GM19099 (cell line): ENCODE data around the gene TBX3.

Experiments
- POLR2A ChIP-seq: IDR thresholded peaks from 3 replicates; pipeline ENCODE4 v1.6.1; 2011; ENCODE audit warnings: low read depth; ENCODE audit not compliant: insufficient read length; ENCODE audit errors: extremely low read depth

TBX3 gene

DNA sequence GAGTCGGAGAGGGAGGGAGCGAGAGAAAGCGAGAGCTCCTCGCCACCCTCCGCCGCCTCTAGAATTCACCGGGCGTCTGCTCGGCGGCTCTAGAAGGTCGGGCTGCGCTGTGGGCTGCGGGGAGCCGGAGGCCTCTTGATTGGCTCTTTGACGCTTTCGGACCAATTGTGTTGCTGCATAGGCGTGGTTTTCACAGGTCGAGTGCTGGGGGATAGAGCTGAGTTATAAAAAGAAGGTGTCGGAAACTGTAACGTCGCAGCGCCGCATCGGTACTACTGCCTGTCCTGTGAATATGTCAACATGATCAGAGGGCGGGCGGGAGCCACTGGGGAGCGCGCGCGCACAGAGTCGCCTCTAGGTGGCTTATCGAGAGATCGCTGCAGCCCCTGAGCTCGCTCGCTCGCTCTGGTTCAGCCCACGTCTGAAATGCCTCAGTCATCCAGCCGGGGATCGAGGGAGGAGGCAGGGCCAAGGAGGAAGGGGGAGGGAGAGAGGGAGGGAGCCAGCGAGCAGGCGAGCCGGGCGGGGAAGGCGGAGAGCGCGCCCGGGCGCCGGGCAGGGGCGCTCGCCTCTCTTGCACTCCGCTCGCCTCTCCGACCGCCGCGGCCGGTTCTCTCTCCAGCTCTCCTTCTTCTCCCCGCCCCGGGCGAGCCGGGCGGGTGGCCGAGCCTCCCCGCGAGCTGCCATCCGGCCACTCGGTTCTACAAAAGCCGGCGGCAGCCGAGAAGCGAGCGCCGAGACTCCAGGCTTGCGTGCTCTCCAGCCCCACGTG is at the start of gene TBX3:
TBX3 (minus strand) TSS at position 78 of the 772 bp plus-strand sequence. CDS start 975 bp downstream, outside the sequence.
- no peak for TF ChIP-seq POLR2A

GRCh38 chr12:114732426-114733030 is 48.6 kb upstream of the TBX3 start:
- TF ChIP-seq POLR2A: no peak

DNA sequence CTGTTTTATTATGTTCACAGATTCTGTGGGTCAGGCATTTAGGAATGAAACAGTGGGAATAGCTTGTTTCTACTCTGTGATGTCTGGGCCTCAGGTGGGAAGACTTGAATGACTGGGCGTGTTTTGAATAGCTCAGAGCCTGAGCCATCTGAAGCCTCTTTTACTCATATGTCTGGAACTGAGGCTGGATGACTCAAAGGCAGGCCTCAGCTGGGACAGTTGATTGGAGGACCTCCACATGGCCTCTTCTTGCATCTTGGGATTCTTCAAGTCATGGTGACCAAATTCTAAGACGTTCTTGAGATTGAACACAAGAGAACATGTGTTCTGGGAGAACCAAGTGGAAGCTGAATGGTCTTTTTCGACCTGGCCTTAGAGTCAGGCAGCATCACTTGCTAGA is 45.8 kb upstream of the TBX3 start:
- no peak for TF ChIP-seq POLR2A

DNA sequence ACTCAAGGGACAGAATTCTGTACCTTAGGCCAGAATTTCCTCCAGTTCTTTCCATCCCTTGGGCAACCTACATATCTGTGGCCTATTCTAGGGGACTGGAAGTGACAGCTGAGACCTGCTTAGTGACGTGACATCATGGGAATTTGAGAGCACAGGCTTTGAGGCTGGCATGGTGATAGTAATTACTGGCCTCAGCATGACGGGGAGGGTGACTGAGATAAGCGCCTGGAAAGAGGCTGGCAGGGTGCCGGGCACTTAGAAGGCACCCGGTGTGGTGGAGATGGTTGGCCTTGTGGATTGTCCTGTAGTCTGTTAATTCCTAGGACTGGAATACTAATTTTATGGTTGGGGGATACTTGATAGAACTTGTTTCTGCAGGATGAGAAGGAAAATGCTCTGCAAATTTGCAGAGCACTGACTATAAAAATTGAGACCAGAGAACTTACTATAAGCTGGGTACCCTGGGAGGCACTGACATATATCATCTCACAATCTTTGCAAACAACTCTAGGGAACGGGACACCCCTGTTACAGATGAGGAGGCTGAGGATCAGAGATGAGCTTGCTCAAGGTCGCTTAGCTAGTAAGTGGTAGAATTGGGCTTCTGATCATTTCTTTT is 42.2 kb upstream of the TBX3 start:
- TF ChIP-seq POLR2A: no peak

DNA sequence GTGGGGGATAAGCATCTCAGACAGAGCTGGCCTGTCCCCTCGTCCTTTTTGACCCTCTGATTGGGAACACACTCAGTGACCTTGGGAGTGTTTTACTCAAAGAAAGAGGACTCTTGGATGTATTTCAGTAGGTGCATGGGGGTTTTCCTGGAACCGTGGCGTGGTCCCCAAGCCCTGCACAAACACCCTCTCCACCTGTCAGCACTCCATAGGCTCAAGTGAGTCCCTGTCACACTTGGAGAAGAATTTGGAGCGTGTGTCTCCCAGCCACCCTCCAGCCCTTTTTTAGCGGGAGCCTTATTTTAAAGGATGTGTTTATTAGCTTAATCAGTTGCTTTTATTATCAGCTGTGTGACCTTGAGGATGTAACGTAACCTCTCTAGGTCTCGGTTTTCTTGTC is 37.3 kb upstream of the TBX3 start:
- no peak for TF ChIP-seq POLR2A

DNA sequence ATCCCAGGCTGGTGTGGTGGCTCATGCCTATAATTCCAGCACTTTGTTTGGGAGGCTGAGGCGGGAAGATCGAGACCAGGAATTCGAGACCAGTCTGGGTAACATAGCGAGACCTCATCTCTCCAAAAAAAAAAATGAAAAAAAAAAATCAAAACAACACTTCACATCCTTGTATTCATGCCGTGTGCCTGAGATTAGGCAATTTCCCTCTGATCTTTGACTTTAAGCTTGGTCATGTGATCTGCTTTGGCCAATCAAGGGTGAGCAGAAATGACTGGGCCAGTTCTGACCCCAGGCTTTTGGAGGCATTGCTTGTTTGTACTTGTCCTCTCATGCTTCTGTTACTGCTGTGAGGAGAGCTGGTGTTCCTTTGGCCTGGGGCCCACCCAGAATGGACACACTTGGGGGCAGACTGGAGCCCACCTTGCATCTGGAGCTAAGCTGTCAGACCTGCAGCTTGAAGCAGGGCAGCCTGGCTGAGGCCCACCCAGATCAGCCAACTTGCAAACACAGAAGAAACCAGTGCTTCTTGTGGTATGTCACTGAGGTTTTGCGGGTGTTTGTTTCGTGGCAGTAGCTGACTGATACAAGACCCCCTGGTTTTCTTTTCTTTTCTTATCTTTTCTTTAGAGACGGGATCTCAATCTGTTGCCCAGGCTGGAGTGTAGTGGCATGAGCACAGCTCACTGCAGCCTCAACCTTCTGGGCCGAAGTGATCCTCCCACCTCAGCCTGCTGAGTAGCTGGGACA is 29.7 kb upstream of the TBX3 start:
- no peak for TF ChIP-seq POLR2A

GRCh38 chr12:114711689-114712152 is 27.7 kb upstream of the TBX3 start:
- TF ChIP-seq POLR2A: no peak

DNA sequence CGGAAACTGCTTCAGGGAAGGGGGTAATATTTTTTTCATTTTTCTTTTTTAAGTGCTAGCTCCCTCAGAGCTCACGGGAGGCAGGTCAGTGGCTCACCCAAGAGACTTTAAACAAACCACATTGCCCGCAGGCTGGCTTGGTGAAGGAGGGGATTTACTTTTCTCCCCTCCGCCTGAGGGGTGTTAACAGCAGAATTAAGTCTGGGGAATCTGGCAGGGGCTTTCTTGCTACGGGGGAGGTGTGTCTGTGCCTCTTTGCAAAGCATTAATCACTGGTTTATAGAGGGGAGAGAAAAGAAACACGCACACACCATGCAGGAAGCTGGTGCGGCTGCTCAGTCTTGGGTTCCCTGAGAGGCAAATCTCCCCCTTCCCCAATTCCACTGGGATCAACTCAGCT is 26.2 kb upstream of the TBX3 start:
- TF ChIP-seq POLR2A: no peak

GRCh38 chr12:114709112-114709511 is 25.1 kb upstream of the TBX3 start:
- no peak for TF ChIP-seq POLR2A

DNA sequence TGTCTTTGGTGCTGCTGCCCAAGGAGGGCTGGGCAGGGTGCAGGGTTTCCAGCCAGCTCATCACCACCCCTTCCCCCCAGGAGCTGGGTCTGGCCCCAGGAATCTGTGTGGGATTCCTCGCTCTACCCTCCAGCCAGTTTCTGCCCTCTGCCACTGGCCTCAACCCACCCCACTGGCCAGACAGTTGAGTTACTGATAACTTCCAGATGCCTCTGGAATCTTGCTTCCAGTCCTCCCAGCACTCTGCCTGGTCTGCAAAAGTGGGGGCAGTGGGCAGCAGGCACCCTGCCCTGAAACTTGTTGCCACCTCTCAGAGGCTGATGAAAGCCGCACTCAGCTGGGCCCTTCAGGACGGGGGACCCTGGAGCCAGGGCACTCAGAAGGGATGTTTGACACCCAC is 20.1 kb upstream of the TBX3 start:
- no peak for TF ChIP-seq POLR2A

DNA sequence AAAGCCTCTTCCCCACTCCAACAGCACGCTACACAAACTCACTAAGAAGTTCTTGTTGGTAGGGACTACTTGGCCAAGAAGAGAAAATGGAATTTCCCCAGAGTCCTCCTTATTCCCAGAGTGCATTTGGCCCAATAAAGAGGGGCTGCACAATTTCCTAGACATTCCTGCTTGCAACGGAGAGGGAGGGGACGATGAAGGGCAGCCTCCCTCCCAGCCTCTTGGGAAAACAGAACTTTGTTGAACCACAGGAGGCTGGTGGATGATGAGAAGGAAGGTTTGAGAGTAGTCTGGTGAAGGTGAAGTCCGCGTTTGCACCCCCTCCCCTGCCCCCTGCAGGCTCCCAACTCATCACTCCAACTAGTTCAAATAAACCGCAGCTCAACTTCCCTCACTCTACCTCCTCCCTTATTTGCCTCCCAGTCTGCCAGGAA is 19.1 kb upstream of the TBX3 start:
- TF ChIP-seq POLR2A: no peak

- no peak for TF ChIP-seq POLR2A
These were observed 18.5 kb upstream of the TBX3 start for GRCh38 chr12:114702462-114702861.

DNA sequence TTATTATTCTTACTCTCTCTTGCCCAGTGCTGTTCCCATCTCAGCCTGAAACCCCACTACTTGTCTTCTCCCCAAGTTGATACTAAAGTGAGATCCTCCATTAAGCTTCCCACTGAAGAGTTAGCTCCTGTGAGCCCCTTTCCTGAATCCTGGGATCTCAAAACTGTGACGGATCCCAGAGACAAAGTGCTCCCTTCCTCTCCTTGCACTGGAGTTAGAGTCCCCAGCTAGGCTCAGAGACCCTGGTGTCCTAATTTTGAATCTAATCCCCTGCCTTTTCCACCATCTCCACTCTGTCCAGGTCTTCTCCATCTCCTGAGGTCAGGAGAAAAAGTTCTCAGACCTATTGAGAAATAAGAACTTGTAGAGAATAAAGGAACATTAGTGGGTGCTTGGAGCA is 17.6 kb upstream of the TBX3 start:
- TF ChIP-seq POLR2A: no peak

- TF ChIP-seq POLR2A: no peak
These were observed 17.1 kb upstream of the TBX3 start for GRCh38 chr12:114701104-114701414.

GRCh38 chr12:114700392-114701103 is 16.6 kb upstream of the TBX3 start:
- TF ChIP-seq POLR2A: no peak
